Natural killer cell treated with Interleukin-12 subunit alpha and Interleukin-12 subunit beta and Interleukin-15 and Interleukin-18, amount 100 ng/mL, for 72 hours (primary cell): ENCODE results near the gene NTF4. TPM values are rescaled to one million over a fixed set of nuclear protein-coding genes. Genes with fewer than 3 reads are reported as not detected.

Experiments
- ATAC-seq, 2 donors: fragments of 150-1000 bp; cut with Tn5 transposase in 1 of 2; sonication (Bioruptor Pico), chemical (Tn5 transposase) in 1 of 2; 2 replicates each; pipeline ENCODE4 v1.10.0; 2021
- DNase-seq: peaks from one replicate; pipeline ENCODE4 v3.0.0; 2022; ENCODE audit warnings: low spot score
- H3K27ac Mint-ChIP-seq, 2 donors: 1 replicate in 1 of 2; 2 replicates in 1 of 2; pipeline ENCODE4 v1.8.0; 2022; ENCODE audit warnings: mixed read lengths in 2 of 2, mild to moderate bottlenecking in 1 of 2, moderate library complexity in 1 of 2
- H3K27me3 Mint-ChIP-seq, 2 donors: 1 replicate in 1 of 2; 2 replicates in 1 of 2; pipeline ENCODE4 v1.8.0; 2022; ENCODE audit warnings: mixed read lengths in 2 of 2
- H3K36me3 Mint-ChIP-seq: one replicate; pipeline ENCODE4 v1.8.0; 2022; ENCODE audit warnings: mixed read lengths
- H3K4me1 Mint-ChIP-seq, 2 donors: 1 replicate in 1 of 2; 2 replicates in 1 of 2; pipeline ENCODE4 v1.8.0; 2022; ENCODE audit warnings: low read depth in 2 of 2, mixed read lengths in 2 of 2, mild to moderate bottlenecking in 1 of 2
- H3K4me3 Mint-ChIP-seq: one replicate; pipeline ENCODE4 v1.8.0; 2022; ENCODE audit warnings: mixed read lengths
- H3K9me3 Mint-ChIP-seq: 2 replicates; pipeline ENCODE4 v1.8.0; 2022; ENCODE audit warnings: mixed read lengths
- total RNA-seq, 2 donors: library from RNA; stranded (reverse); gene quantifications; one replicate each; pipeline ENCODE4 v1.2.3, GENCODE V29; 2022

The NTF4 gene
- total RNA-seq, 2 donors from 2014 or later, result not detected

- no peaks in the 10 kb centered on the region for H3K9me3 Mint-ChIP-seq
- H3K27ac Mint-ChIP-seq, result no peak within 1 kb of the TSS
- no peak for DNase-seq
These were observed 47.5 kb downstream of the NTF4 start, which contains the start of gene LHB for GRCh38 chr19:49017041-49017665. Gene LHB (minus strand): TSS chr19:49017091. CDS start chr19:49017081, 10 bp downstream.

GRCh38 chr19:49016067-49016839 is 48.4 kb downstream of the NTF4 start:
- Mint-ChIP-seq H3K4me1 (peaks cover 13 to 24% of the 10 kb centered on the region in 2 donors), H3K36me3 (no peaks in the 10 kb centered on the region), H3K27me3 (peaks cover 0 to 3% of the 10 kb centered on the region in 2 donors), H3K4me3 (no peak overlapping the region), H3K9me3 (no peaks in the 10 kb centered on the region), H3K27ac (no peak overlapping the region)
- DNase-seq (no peak), ATAC-seq (no peak)

More at GRCh38 chr19:49017041-49017665, 47.5 kb downstream of the NTF4 start, which contains the start of gene LHB:
- H3K4me3 Mint-ChIP-seq, result peak within 1 kb of the TSS; percentile 89
- H3K27me3 Mint-ChIP-seq, result peaks cover 0 to 6% of the 10 kb centered on the region in 2 donors
- no peaks in the 10 kb centered on the region for H3K36me3 Mint-ChIP-seq
- no peak for ATAC-seq
- peaks cover 17 to 28% of the 10 kb centered on the region in 2 donors for H3K4me1 Mint-ChIP-seq

GRCh38 chr19:49014870-49015255 is 49.8 kb downstream of the NTF4 start:
- Mint-ChIP-seq H3K27me3 (peaks cover 0 to 2% of the 10 kb centered on the region in 2 donors), H3K27ac (no peak overlapping the region), H3K4me3 (no peak overlapping the region), H3K36me3 (no peaks in the 10 kb centered on the region), H3K9me3 (no peaks in the 10 kb centered on the region), H3K4me1 (peaks cover 8 to 23% of the 10 kb centered on the region in 2 donors)
- DNase-seq, result no peak
- ATAC-seq, result no peak

GRCh38 chr19:49014123-49014869 is 50.3 kb downstream of the NTF4 start:
- Mint-ChIP-seq H3K4me1 (peaks cover 6 to 19% of the 10 kb centered on the region in 2 donors), H3K9me3 (no peaks in the 10 kb centered on the region), H3K4me3 (no peak overlapping the region), H3K27ac (no peak overlapping the region), H3K27me3 (peaks cover 0 to 2% of the 10 kb centered on the region in 2 donors), H3K36me3 (no peaks in the 10 kb centered on the region)
- DNase-seq, result no peak
- ATAC-seq, result no peak

GRCh38 chr19:49011194-49011593 is 53.4 kb downstream of the NTF4 start:
- no peak for DNase-seq
- Mint-ChIP-seq H3K27me3 (no peaks in the 10 kb centered on the region), H3K9me3 (no peaks in the 10 kb centered on the region), H3K27ac (no peak overlapping the region), H3K36me3 (no peaks in the 10 kb centered on the region), H3K4me3 (no peak overlapping the region), H3K4me1 (peaks cover 0 to 7% of the 10 kb centered on the region in 2 donors)
- no peak for ATAC-seq

Other genes starting within 250 kb of the NTF4 start
- under 1 TPM in 1 of 2 donors, not detected in 1; 0.26 TPM for gene HSD17B14, start 228.3 kb downstream of the NTF4 start, total RNA-seq
- 1 to 10 TPM; 3.8 to 5.4 TPM for gene PLEKHA4, start 196.2 kb downstream of the NTF4 start, total RNA-seq
- 100 to 1,000 TPM in 1 of 2 donors, 10 to 100 TPM in 1; 74.1 to 111 TPM for gene PPP1R15A, start 192.4 kb downstream of the NTF4 start, total RNA-seq
- gene TULP2, start 166.1 kb downstream of the NTF4 start, total RNA-seq, result not detected
- 100 to 1,000 TPM; 213 to 270 TPM for gene NUCB1, start 164.5 kb downstream of the NTF4 start, total RNA-seq
- gene DHDH, start 131.1 kb downstream of the NTF4 start, total RNA-seq, result under 1 TPM in 1 of 2 donors, not detected in 1; 0.43 TPM
- 100 to 1,000 TPM; 203 to 305 TPM for gene BAX, start 109.9 kb downstream of the NTF4 start, total RNA-seq
- gene FTL, start 99.5 kb downstream of the NTF4 start, total RNA-seq, result 1,000 to 10,000 TPM; 1,643 to 2,467 TPM
- gene GYS1, start 71.5 kb downstream of the NTF4 start, total RNA-seq, result 100 to 1,000 TPM in 1 of 2 donors, 10 to 100 TPM in 1; 85.7 to 119 TPM
- 100 to 1,000 TPM; 101 to 173 TPM for gene RUVBL2, start 70.9 kb downstream of the NTF4 start, total RNA-seq
- not detected for gene LHB, start 47.7 kb downstream of the NTF4 start, total RNA-seq
- not detected for gene CGB3, start 40.5 kb downstream of the NTF4 start, total RNA-seq
- not detected for gene CGB2, start 32.9 kb downstream of the NTF4 start, total RNA-seq
- gene CGB1, start 27.9 kb downstream of the NTF4 start, total RNA-seq, result not detected
- not detected for gene CGB5, start 21.0 kb downstream of the NTF4 start, total RNA-seq
- gene CGB8, start 15.7 kb downstream of the NTF4 start, total RNA-seq, result not detected
- not detected for gene CGB7, start 7.1 kb downstream of the NTF4 start, total RNA-seq
- gene KCNA7, start 7.9 kb upstream of the NTF4 start, total RNA-seq, result not detected
- 100 to 1,000 TPM; 185 to 346 TPM for gene SNRNP70, start 20.6 kb upstream of the NTF4 start, total RNA-seq
- 1 to 10 TPM; 6.0 to 6.1 TPM for gene LIN7B, start 49.6 kb upstream of the NTF4 start, total RNA-seq
- gene C19orf73, start 54.3 kb upstream of the NTF4 start, total RNA-seq, result 1 to 10 TPM in 1 of 2 donors, under 1 TPM in 1; 0.95 to 2.9 TPM
- gene PPFIA3, start 54.7 kb upstream of the NTF4 start, total RNA-seq, result 10 to 100 TPM in 1 of 2 donors, 1 to 10 TPM in 1; 7.0 to 11.3 TPM
- not detected for gene HRC, start 90.6 kb upstream of the NTF4 start, total RNA-seq
- gene TRPM4, start 93.0 kb upstream of the NTF4 start, total RNA-seq, result not detected